Measurements from ENCODE around the gene SLBP.

SLBP gene

GRCh38 chr4:1712216-1713002 is at the start of gene SLBP:
Gene SLBP (minus strand): TSS chr4:1712319. CDS start chr4:1712188, 131 bp downstream.
- DNase-seq, result peak; percentile 80

- DNase-seq, result no peak
Measured at GRCh38 chr4:1761130-1761689, 49.1 kb upstream of the SLBP start.

GRCh38 chr4:1760521-1761071 is 48.5 kb upstream of the SLBP start:
- DNase-seq, result no peak

GRCh38 chr4:1759818-1760223 is 47.7 kb upstream of the SLBP start:
- no peak for DNase-seq

- DNase-seq, result no peak
Measured at GRCh38 chr4:1759170-1759817, 47.2 kb upstream of the SLBP start.

GRCh38 chr4:1758306-1759121 is 46.4 kb upstream of the SLBP start:
- DNase-seq, result no peak

GRCh38 chr4:1757836-1758235 is 45.7 kb upstream of the SLBP start:
- no peak for DNase-seq

GRCh38 chr4:1756893-1757779 is 45.0 kb upstream of the SLBP start:
- DNase-seq, result no peak

GRCh38 chr4:1756079-1756478 is 44.0 kb upstream of the SLBP start:
- no peak for DNase-seq

- DNase-seq, result no peak
Measured at GRCh38 chr4:1755297-1755696, 43.2 kb upstream of the SLBP start.

GRCh38 chr4:1754336-1754735 is 42.2 kb upstream of the SLBP start:
- DNase-seq, result no peak

GRCh38 chr4:1753697-1754311 is 41.7 kb upstream of the SLBP start:
- no peak for DNase-seq

GRCh38 chr4:1753294-1753696 is 41.2 kb upstream of the SLBP start:
- no peak for DNase-seq

GRCh38 chr4:1752284-1753041 is 40.3 kb upstream of the SLBP start:
- DNase-seq, result no peak

- DNase-seq, result no peak
Measured at GRCh38 chr4:1751919-1752283, 39.8 kb upstream of the SLBP start.

GRCh38 chr4:1751155-1751918 is 39.2 kb upstream of the SLBP start:
- no peak for DNase-seq

- DNase-seq, result no peak
Measured at GRCh38 chr4:1750381-1751154, 38.4 kb upstream of the SLBP start.

- no peak for DNase-seq
Measured at GRCh38 chr4:1749826-1750225, 37.7 kb upstream of the SLBP start.

- DNase-seq, result no peak
Measured at GRCh38 chr4:1749370-1749769, 37.3 kb upstream of the SLBP start.
